Liver (tissue), 3 donors: ENCODE data around the gene TGM4.
"Not testable (repeated sequence)": the region's sequence is repeated elsewhere in the genome, so short reads cannot be mapped to it uniquely, and the experiment has no call there.

ENCODE experiments used
- ATF3 ChIP-seq: IDR thresholded peaks from 2 replicates; pipeline ENCODE4 v1.6.1; 2016; ENCODE audit warnings: antibody characterized with exemption
- CTCF ChIP-seq: fragments of 150-350 bp; IDR thresholded peaks from 2 replicates; pipeline ENCODE4 v1.5.1; 2017; ENCODE audit warnings: improper control_type of control experiment, low read depth, low read length; ENCODE audit not compliant: missing input control
- EGR1 ChIP-seq, 2 donors: IDR thresholded peaks; 2 replicates each; pipeline ENCODE4 v1.6.1; 2016 to 2018; ENCODE audit warnings: antibody characterized with exemption in 2 of 2, low read depth in 2 of 2
- FOXA1 ChIP-seq: IDR thresholded peaks from 2 replicates; pipeline ENCODE4 v1.6.1; 2016; ENCODE audit warnings: antibody characterized with exemption
- GABPA ChIP-seq, 2 donors: IDR thresholded peaks in 1 of 2; conservative IDR thresholded peaks in 1 of 2; 2 replicates each; pipeline ENCODE4 v1.6.1; 2016; ENCODE audit warnings: antibody characterized with exemption in 2 of 2, mild to moderate bottlenecking in 1 of 2, moderate library complexity in 1 of 2
- HNF4A ChIP-seq, 2 donors: conservative IDR thresholded peaks; 2 replicates each; pipeline ENCODE4 v1.6.1; 2016; ENCODE audit warnings: antibody characterized with exemption in 2 of 2, mild to moderate bottlenecking in 2 of 2
- RAD21 ChIP-seq, 2 donors: IDR thresholded peaks; 2 replicates each; pipeline ENCODE4 v1.6.1; 2016; ENCODE audit warnings: antibody characterized with exemption in 2 of 2, mild to moderate bottlenecking in 2 of 2
- REST ChIP-seq: IDR thresholded peaks from 2 replicates; pipeline ENCODE4 v1.6.1; 2016; ENCODE audit warnings: antibody characterized with exemption, mild to moderate bottlenecking
- RXRA ChIP-seq, 2 donors: IDR thresholded peaks; 2 replicates each; pipeline ENCODE4 v1.6.1; 2017 to 2018; ENCODE audit warnings: antibody characterized with exemption in 2 of 2, mild to moderate bottlenecking in 1 of 2
- TAF1 ChIP-seq: conservative IDR thresholded peaks from 2 replicates; pipeline ENCODE4 v1.6.1; 2016; ENCODE audit warnings: antibody characterized with exemption, mild to moderate bottlenecking
- YY1 ChIP-seq: IDR thresholded peaks from 2 replicates; pipeline ENCODE4 v1.6.1; 2016; ENCODE audit warnings: antibody characterized with exemption, mild to moderate bottlenecking
- ZBTB33 ChIP-seq: IDR thresholded peaks from 2 replicates; pipeline ENCODE4 v1.6.1; 2016; ENCODE audit warnings: antibody characterized with exemption
- TF ChIP-seq, protein P1 (sequence below): IDR thresholded peaks from 2 replicates; pipeline ENCODE4 v1.6.1; 2016; ENCODE audit warnings: antibody characterized with exemption
- donor health status: healthy.
- donor health status: healthy.

DNA sequence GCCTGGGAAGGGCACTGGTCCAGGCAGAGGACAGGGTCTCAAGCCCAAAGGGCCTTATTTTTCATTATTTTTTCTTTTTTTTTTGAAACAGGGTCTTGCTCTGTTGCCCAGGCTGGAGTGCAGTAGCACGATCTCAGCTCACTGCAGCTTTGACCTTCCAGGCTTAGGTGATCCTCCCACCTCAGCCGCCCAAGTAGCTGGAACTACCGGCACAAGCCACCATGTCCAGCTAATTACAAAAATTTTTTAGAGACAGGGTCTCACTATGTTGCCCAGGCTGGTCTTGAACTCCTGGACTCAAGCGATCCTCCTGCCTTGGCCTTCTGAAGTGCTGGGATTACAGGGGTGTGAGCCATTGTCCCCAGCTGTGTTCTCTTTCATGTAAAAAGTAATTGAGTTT, 75.4 kb downstream of the TGM4 start:
- TF ChIP-seq CTCF; RAD21 (IDR thresholded peaks at IDR 0.05); RXRA (IDR thresholded peaks at IDR 0.05); ATF3; TAF1; ZBTB33; GABPA (IDR thresholded peaks at IDR 0.05 in 1 of 2, conservative IDR thresholded peaks at IDR 0.05 in 1 of 2); REST; HNF4A (conservative IDR thresholded peaks at IDR 0.05); FOXA1; EGR1 (IDR thresholded peaks at IDR 0.05; ENCODE audit: low read depth in 2 of 2); YY1: not testable (repeated sequence)
- TF ChIP-seq, protein P1, sequence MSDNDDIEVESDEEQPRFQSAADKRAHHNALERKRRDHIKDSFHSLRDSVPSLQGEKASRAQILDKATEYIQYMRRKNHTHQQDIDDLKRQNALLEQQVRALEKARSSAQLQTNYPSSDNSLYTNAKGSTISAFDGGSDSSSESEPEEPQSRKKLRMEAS = not testable (repeated sequence)
